GM12878 (cell line): ENCODE data around the gene GCH1. TPM values are rescaled to one million over a fixed set of nuclear protein-coding genes. Genes with fewer than 3 reads are reported as not detected.

Experiments used
- ATAC-seq: fragments of 200-7000 bp; cut with Tn5 transposase; 3 replicates; pipeline ENCODE4 v1.9.1; 2020; ENCODE audit warnings: mild to moderate bottlenecking, moderate library complexity
- BruUV-seq: library from RNA; stranded (reverse); fragments of 400-500 nt; replicated peaks from 2 replicates; lab custom pipeline; 2021; lab: Mats Ljungman, UMichigan
- CTCF ChIA-PET: fragments of 300-600 bp; sonication (Branson Sonifier 250); formaldehyde crosslinking; extraction: SDS; loops from one replicate; lab custom pipeline; 2021; ENCODE audit warnings: inconsistent platforms; lab: Yijun Ruan, JAX
- POLR2A ChIA-PET: fragments of 350-600 bp; formaldehyde crosslinking; extraction: SDS; loops from one replicate; lab custom pipeline; 2021; ENCODE audit warnings: inconsistent platforms; lab: Charles Lee
- RAD21 ChIA-PET: fragments of 300-600 bp; sonication (Branson Sonifier 250); formaldehyde crosslinking; loops from one replicate; lab custom pipeline; 2023; ENCODE audit warnings: antibody characterized with exemption; ENCODE audit not compliant: unreplicated experiment; lab: Charles Lee
- SMC1A ChIA-PET: fragments of 300-600 bp; sonication (Branson Sonifier 250); formaldehyde crosslinking; loops from one replicate; lab custom pipeline; 2023; ENCODE audit not compliant: unreplicated experiment, uncharacterized antibody; lab: Charles Lee
- DNase-seq: peaks from one replicate; pipeline ENCODE4 v3.0.0-alpha.2; 2011; ENCODE audit warnings: low read depth, low spot score
- FAIRE-seq: peaks from 3 replicates; lab custom pipeline; 2011; peaks lifted over from hg19 to GRCh38; lab: Jason Lieb, UNC
- H2AFZ ChIP-seq: 2 replicates; pipeline ENCODE4 v1.6.0; 2011; ENCODE audit warnings: low read depth, low read length, control low read depth; ENCODE audit not compliant: control insufficient read depth
- H3K27ac ChIP-seq: 2 replicates; pipeline ENCODE4 v1.5.1; 2011; ENCODE audit warnings: control low read depth; ENCODE audit not compliant: control insufficient read depth, insufficient read depth
- H3K27me3 ChIP-seq, 2 experiments: replicated peaks in 1 of 2; 2 replicates each; pipeline versions ENCODE4 v1.6.0 to v1.6.1; 2011; ENCODE audit warnings: low read length in 1 of 2; ENCODE audit not compliant: control insufficient read depth in 2 of 2, insufficient read depth in 2 of 2
- H3K36me3 ChIP-seq, 2 experiments: 2 replicates each; pipeline ENCODE4 v1.5.1; 2011; ENCODE audit warnings: low read length in 1 of 2; ENCODE audit not compliant: control insufficient read depth in 2 of 2, insufficient read depth in 2 of 2
- H3K4me1 ChIP-seq: 2 replicates; pipeline ENCODE4 v1.6.1; 2011; ENCODE audit warnings: mild to moderate bottlenecking, low read length, moderate library complexity, mixed read lengths; ENCODE audit not compliant: control insufficient read depth, insufficient read depth
- H3K4me2 ChIP-seq: 2 replicates; pipeline ENCODE4 v1.6.0; 2011; ENCODE audit warnings: control low read depth; ENCODE audit not compliant: control insufficient read depth, insufficient read depth
- H3K4me3 ChIP-seq: fragments of 200-600 bp; sonication (generic); 2 replicates; pipeline ENCODE4 v1.5.1; 2016
- H3K79me2 ChIP-seq: 2 replicates; pipeline ENCODE4 v1.6.0; 2011; ENCODE audit warnings: low read length; ENCODE audit not compliant: control insufficient read depth, insufficient read depth
- H3K9ac ChIP-seq: 2 replicates; pipeline ENCODE4 v1.8.0; 2011; ENCODE audit warnings: low read length, control low read depth, mixed read lengths; ENCODE audit not compliant: control insufficient read depth, insufficient read depth
- H3K9me3 ChIP-seq: replicated peaks from 3 replicates; pipeline ENCODE4 v1.5.1; 2011; ENCODE audit warnings: mild to moderate bottlenecking, low read length; ENCODE audit not compliant: control insufficient read depth, insufficient read depth
- H4K20me1 ChIP-seq: 2 replicates; pipeline ENCODE4 v1.6.0; 2011; ENCODE audit not compliant: control insufficient read depth, insufficient read depth
- ATF7 ChIP-seq: fragments of 450-650 bp; IDR thresholded peaks from 2 replicates; pipeline ENCODE4 v1.6.1; 2016; ENCODE audit warnings: low read depth, mild to moderate bottlenecking
- CEBPB ChIP-seq, 2 experiments: fragments of 150-350 bp in 1 of 2; IDR thresholded peaks; 2 replicates each; pipeline ENCODE4 v1.6.1; 2012 to 2014; ENCODE audit warnings: low read depth in 2 of 2, low read length in 2 of 2, borderline replicate concordance in 1 of 2, inconsistent platforms in 1 of 2
- CREB1 ChIP-seq: IDR thresholded peaks from 2 replicates; pipeline ENCODE4 v1.6.1; 2012; ENCODE audit warnings: low read depth, mild to moderate bottlenecking, inconsistent platforms
- EP300 ChIP-seq, 2 experiments: fragments of 150-350 bp in 1 of 2; IDR thresholded peaks; 2 replicates each; pipeline ENCODE4 v1.6.1; 2011 to 2012; ENCODE audit warnings: low read depth in 2 of 2, low read length in 2 of 2, borderline replicate concordance in 1 of 2, improper control_type of control experiment in 1 of 2, inconsistent platforms in 1 of 2; ENCODE audit not compliant: control insufficient read depth in 1 of 2
- IKZF1 ChIP-seq: fragments of 450-650 bp; conservative IDR thresholded peaks from 2 replicates; pipeline ENCODE4 v1.6.1; 2017; ENCODE audit warnings: antibody characterized with exemption, mild to moderate bottlenecking
- NFXL1 ChIP-seq: fragments of 450-650 bp; IDR thresholded peaks from 2 replicates; pipeline ENCODE4 v1.6.1; 2017; ENCODE audit warnings: antibody characterized with exemption, mild to moderate bottlenecking, borderline replicate concordance
- POLR2AphosphoS2 ChIP-seq: IDR thresholded peaks from 2 replicates; pipeline ENCODE4 v1.6.1; 2011; ENCODE audit warnings: low read depth, mild to moderate bottlenecking, low read length, improper control_type of control experiment, moderate library complexity
- POLR2AphosphoS5 ChIP-seq: IDR thresholded peaks from 2 replicates; pipeline ENCODE4 v1.6.1; 2011; ENCODE audit warnings: mild to moderate bottlenecking, low read length, inconsistent platforms
- RB1 ChIP-seq: fragments of 450-650 bp; formaldehyde crosslinking; IDR thresholded peaks from 2 replicates; pipeline ENCODE4 v1.6.1; 2017; ENCODE audit warnings: mild to moderate bottlenecking, borderline replicate concordance
- SMARCA5 ChIP-seq: fragments of 450-650 bp; IDR thresholded peaks from 2 replicates; pipeline ENCODE4 v1.6.1; 2017; ENCODE audit warnings: mild to moderate bottlenecking
- TAF1 ChIP-seq: IDR thresholded peaks from 2 replicates; pipeline ENCODE4 v1.6.1; 2011; ENCODE audit warnings: mild to moderate bottlenecking, low read depth, low read length, borderline replicate concordance
- TARDBP ChIP-seq: IDR thresholded peaks from 2 replicates; pipeline ENCODE4 v1.6.1; 2016; ENCODE audit warnings: borderline replicate concordance
- WGBS: methylation state at CpG from one replicate; pipeline ENCODE4 v1.1.6; 2016; ENCODE audit warnings: low lambda C conversion rate; ENCODE audit not compliant: insufficient replicate concordance, insufficient coverage; ENCODE audit errors: missing lambda C conversion rate; 5-methylcytosine and 5-hydroxymethylcytosine counted together
- in situ Hi-C: fragments of 300-500 bp; cut with MboI; formaldehyde crosslinking; loops from 9 replicates; pipeline ENCODE4 v1.14.3; 2018; ENCODE audit warnings: mixed read lengths
- intact Hi-C: fragments of 100-400 bp; cut with micrococcal nuclease; formaldehyde crosslinking; loops from one replicate; pipeline ENCODE4 v1.14.2; 2022; ENCODE audit not compliant: unreplicated experiment
- polyA plus RNA-seq, 11 experiments: library from polyadenylated mRNA; depleted of rRNA in 4 of 11; unstranded in 6 of 11; stranded (reverse) in 5 of 11; fragments of >200 nt; fragmentation: Nextera tagmentation in 4 of 11; fragmentation: Illumina TruSeq in 1 of 11; extraction: Ambion mirVana in 4 of 11; extraction: Trizol in 1 of 11; gene quantifications; 1 replicate in 1 of 11; 2 replicates in 10 of 11; pipeline versions ENCODE4 v1.2.1 to v1.2.3, GENCODE V29; 2011 to 2016; ENCODE audit warnings: inconsistent platforms in 2 of 11, missing spikeins in 2 of 11, low read depth in 1 of 11
- total RNA-seq, 4 experiments: library from RNA; depleted of rRNA in 3 of 4; stranded (reverse); fragments of >200 nt in 3 of 4; fragmentation: Illumina TruSeq in 1 of 4; extraction: Trizol in 1 of 4; gene quantifications; 2 replicates each; pipeline versions ENCODE4 v1.2.1 to v1.2.3, GENCODE V29; 2013 to 2021
- TF ChIP-seq, protein P1 (sequence below): fragments of 450-650 bp; IDR thresholded peaks from 2 replicates; pipeline ENCODE4 v1.6.1; 2017; ENCODE audit warnings: borderline replicate concordance
- TF ChIP-seq, protein P2 (sequence below): IDR thresholded peaks from 2 replicates; pipeline ENCODE4 v1.6.1; 2012; ENCODE audit warnings: low read depth, low read length, improper control_type of control experiment

The GCH1 gene
- total and polyA plus RNA-seq, 10 of the 15 experiments (the other 5 are each of a cell fraction or from before 2014, with no cell fraction given), result 25.1 to 37.0 (median 33.8) TPM

DNA sequence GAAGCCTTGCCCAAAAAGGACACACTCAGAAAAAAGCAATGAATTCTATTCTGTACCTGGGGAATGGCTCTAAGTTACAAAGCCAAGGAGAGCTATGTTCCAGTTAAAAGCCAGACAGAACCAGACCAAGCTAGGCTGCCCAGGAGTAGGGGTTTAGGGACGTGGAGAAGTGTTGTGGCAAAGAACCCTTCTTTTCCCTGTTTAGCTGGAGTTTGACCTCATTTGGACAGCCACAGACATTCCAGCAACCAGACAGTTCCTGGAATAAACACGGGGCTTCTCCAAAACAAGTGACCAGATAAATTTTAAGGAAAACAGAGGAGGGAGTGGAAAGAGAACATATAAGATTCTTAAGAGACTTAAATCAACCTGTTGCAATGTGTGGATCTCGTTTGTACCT, 62.3 kb downstream of the GCH1 start:
- WGBS, result 97% methylated on average over 3 of the region's 3 CpGs
- in situ Hi-C loops, result no loop called here
- CTCF ChIA-PET, result interaction anchor here (0.9 to 1.6 kb wide), 4 partner anchors 8 to 49 kb away, joined by 3 to 6 read pairs (median 4); no protein-coding TSS in a partner anchor

More for the DNA sequence above, 62.3 kb downstream of the GCH1 start:
- Histone ChIP-seq H3K4me1 (no peaks in the 10 kb centered on the region), H3K9ac (no peak overlapping the region), H3K9me3 (no peaks in the 10 kb centered on the region), H4K20me1 (no peaks in the 10 kb centered on the region), H3K4me3 (no peak overlapping the region), H3K27ac (no peak overlapping the region), H3K27me3 (no peaks in the 10 kb centered on the region), H2AFZ (no peak overlapping the region), H3K4me2 (no peak overlapping the region), H3K36me3 (peaks cover 1 to 5% of the 10 kb centered on the region in 2 experiments; a peak in 3 of 4 replicates), H3K79me2 (no peaks in the 10 kb centered on the region)
- FAIRE-seq, result no peak
- POLR2A ChIA-PET, result no interaction called here
- intact Hi-C loops, result no loop called here
- no TSS peak for BruUV-seq
- SMC1A ChIA-PET, result interaction anchor here (1.1 kb wide), 1 partner anchor 14 kb away, joined by 3 read pairs; no protein-coding TSS in a partner anchor
- DNase-seq, result no peak
- TF ChIP-seq RB1 (no peak), SMARCA5 (no peak), IKZF1 (no peak), EP300 (IDR thresholded peaks at IDR 0.05; ENCODE audit: borderline replicate concordance in 1 of 2, control insufficient read depth in 1 of 2, low read depth in 2 of 2, low read length in 2 of 2) (no peak), NFXL1 (no peak), CEBPB (IDR thresholded peaks at IDR 0.05; ENCODE audit: borderline replicate concordance in 1 of 2, low read depth in 2 of 2, low read length in 2 of 2) (no peak), TARDBP (no peak), POLR2AphosphoS5 (no peak), POLR2AphosphoS2 (no peak), TAF1 (no peak), CREB1 (no peak), ATF7 (no peak)
- TF ChIP-seq, protein P1, sequence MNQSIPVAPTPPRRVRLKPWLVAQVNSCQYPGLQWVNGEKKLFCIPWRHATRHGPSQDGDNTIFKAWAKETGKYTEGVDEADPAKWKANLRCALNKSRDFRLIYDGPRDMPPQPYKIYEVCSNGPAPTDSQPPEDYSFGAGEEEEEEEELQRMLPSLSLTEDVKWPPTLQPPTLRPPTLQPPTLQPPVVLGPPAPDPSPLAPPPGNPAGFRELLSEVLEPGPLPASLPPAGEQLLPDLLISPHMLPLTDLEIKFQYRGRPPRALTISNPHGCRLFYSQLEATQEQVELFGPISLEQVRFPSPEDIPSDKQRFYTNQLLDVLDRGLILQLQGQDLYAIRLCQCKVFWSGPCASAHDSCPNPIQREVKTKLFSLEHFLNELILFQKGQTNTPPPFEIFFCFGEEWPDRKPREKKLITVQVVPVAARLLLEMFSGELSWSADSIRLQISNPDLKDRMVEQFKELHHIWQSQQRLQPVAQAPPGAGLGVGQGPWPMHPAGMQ, result no peak
- TF ChIP-seq, protein P2, sequence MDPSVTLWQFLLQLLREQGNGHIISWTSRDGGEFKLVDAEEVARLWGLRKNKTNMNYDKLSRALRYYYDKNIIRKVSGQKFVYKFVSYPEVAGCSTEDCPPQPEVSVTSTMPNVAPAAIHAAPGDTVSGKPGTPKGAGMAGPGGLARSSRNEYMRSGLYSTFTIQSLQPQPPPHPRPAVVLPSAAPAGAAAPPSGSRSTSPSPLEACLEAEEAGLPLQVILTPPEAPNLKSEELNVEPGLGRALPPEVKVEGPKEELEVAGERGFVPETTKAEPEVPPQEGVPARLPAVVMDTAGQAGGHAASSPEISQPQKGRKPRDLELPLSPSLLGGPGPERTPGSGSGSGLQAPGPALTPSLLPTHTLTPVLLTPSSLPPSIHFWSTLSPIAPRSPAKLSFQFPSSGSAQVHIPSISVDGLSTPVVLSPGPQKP, result no peak
- TF ChIP-seq, all 136 proteins: peak for 0
- no peak for ATAC-seq
- RAD21 ChIA-PET, result no interaction called here
